GM13976 (cell line): ENCODE data around the gene DMC1.

Experiments used
- DNase-seq: peaks from one replicate; pipeline ENCODE4 v3.0.0; 2012; ENCODE audit warnings: low spot score
- CTCF ChIP-seq: IDR thresholded peaks from 2 replicates; pipeline ENCODE4 v1.5.1; 2012; ENCODE audit warnings: borderline replicate concordance, mild to moderate bottlenecking; ENCODE audit not compliant: insufficient read depth; ENCODE audit errors: extremely low read depth, missing control alignments, control extremely low read depth
- in situ Hi-C: fragments of 300-500 bp; cut with MboI; formaldehyde crosslinking; loops from one replicate; pipeline ENCODE4 v1.12.0; 2022; ENCODE audit warnings: low sequenced_read_pairs, mixed read lengths, inconsistent platforms; ENCODE audit not compliant: unreplicated experiment

DMC1 gene

GRCh38 chr22:38518620-38519019 is 51.4 kb downstream of the DMC1 start:
- no peak for DNase-seq
- no peak for TF ChIP-seq CTCF
- in situ Hi-C loops: no loop called here

- DNase-seq: peak; percentile 58
- in situ Hi-C loops: no loop called here
- peak; percentile 70 for TF ChIP-seq CTCF
These were observed 56.9 kb downstream of the DMC1 start for GRCh38 chr22:38513063-38513462.

GRCh38 chr22:38510416-38510970 is 59.5 kb downstream of the DMC1 start:
- TF ChIP-seq CTCF: no peak
- in situ Hi-C loops: no loop called here
- no peak for DNase-seq

- TF ChIP-seq CTCF: no peak
- peak; percentile 92 for DNase-seq
- in situ Hi-C loops: no loop called here
These were observed 63.6 kb downstream of the DMC1 start, which contains the start of gene DDX17 for GRCh38 chr22:38506118-38506962. Gene DDX17, minus strand, starts transcription at chr22:38506311.

GRCh38 chr22:38505541-38506117 is 64.4 kb downstream of the DMC1 start:
- in situ Hi-C loops: no loop called here
- peak; percentile 72 for DNase-seq
- no peak for TF ChIP-seq CTCF

GRCh38 chr22:38504731-38505540 is 65.0 kb downstream of the DMC1 start:
- peak; percentile 49 for DNase-seq
- in situ Hi-C loops: no loop called here
- no peak for TF ChIP-seq CTCF
